NCI-H748 (cell line): ENCODE measurements around the gene SEM1.

Experiments used
- DNase-seq: peaks from one replicate; lab custom pipeline; 2025; ENCODE audit not compliant: unreplicated experiment; lab: John Stamatoyannopoulos, UW

The SEM1 gene

DNA sequence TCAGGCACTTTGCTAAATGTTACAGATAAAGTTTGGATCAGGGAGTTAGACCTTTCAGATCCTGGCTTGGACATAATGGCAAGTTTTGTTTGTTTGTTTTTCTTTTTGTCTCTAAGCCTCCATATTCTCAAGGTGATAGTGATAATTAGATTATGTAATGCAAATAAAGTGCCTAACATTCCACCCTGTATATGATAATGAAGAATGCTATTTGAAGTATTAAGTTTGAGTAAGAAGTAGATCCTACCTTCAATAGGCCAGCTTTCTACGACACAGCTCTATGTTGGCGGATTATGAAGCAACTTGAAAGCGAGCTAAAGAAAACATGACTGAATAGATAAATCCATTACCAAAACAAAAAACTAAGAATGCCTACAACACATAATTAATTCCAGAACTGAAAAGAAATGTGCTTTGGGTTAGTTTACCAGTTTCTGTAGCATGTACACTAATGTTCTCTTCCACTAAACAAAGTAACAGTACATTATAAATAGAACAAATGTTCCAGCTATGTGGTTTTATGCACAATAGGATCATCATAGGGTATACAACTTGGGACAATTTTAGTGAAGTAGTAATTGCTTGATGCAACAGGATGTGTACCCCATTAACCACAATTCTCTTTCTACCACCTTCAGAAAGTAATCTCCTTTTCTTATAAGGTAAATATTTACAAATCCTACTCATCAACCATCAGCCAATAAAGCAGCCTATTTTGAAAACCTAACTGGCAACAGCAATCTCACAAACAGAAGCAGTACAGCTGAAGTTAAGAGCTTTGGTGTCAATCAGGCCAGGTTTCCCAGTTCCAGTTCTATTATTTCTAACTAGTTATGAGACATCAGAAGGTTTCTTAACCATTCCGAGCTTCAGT lies 1.5 kb downstream of the SEM1 start:
- peak; percentile 50 for DNase-seq

- DNase-seq: peak; percentile 5
Measured at GRCh38 chr7:96701258-96701657, 8.4 kb downstream of the SEM1 start.

- no peak for DNase-seq
Measured at GRCh38 chr7:96700516-96700915, 9.1 kb downstream of the SEM1 start.

GRCh38 chr7:96699219-96699871 lies 10.3 kb downstream of the SEM1 start:
- no peak for DNase-seq

GRCh38 chr7:96698449-96698848 lies 11.2 kb downstream of the SEM1 start:
- DNase-seq: peak; percentile 27

GRCh38 chr7:96697822-96698221 lies 11.8 kb downstream of the SEM1 start:
- no peak for DNase-seq

DNA sequence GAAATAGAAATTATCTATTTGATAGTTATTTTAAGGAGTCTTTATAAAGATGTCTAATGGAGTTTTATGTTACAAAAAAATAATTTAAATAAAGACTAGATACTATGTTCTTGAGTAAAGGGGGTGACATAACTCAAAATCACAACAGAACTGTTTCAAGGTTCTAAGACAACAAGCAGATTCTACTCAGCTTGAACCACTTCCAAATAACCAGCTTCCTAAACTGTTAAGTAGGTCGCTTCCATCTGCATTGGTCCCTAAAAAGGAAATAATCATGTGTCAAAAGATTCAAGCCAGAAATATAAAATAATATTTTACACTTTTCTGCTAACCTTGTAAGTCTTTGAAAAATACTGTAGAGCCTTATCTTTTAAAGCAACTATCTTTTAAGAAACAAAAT lies 14.1 kb downstream of the SEM1 start:
- DNase-seq: no peak

DNA sequence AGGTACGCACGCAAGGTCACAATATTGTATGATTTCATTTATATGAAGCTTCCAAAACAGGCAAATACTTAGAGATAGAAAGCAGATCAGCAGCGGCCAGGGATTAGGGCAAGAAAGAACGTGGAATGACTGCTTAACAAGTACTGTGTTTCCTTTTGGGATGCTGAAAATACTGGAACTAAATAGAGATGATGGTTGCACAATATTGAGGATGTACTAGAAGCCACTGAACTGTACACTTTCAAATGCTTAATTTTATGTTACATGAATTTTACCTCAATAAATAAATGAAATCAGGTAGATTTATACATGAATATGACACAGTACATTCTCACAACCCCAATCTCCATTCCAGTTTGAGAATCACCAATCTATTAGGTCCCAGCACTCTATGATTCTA lies 15.6 kb downstream of the SEM1 start:
- DNase-seq: no peak

- no peak for DNase-seq
Measured at GRCh38 chr7:96691702-96692101, 17.9 kb downstream of the SEM1 start.

DNA sequence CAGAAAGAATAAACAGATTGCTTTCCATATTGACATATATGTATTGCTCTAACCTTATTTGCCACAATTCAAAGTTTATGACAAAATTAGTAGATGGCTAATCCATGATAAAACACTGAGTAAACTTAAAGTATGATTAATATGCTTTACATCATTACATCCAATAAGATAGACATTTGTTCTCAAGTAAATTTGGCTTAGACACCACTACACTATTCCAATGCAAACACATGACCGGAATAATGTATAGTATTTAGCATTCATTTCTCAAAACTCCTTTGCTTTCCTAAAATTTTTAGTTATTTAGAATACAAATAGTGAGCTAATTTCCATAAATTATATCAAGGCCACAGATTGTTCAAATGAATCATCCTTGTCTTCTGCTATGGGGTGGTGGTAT lies 20.2 kb downstream of the SEM1 start:
- no peak for DNase-seq

DNA sequence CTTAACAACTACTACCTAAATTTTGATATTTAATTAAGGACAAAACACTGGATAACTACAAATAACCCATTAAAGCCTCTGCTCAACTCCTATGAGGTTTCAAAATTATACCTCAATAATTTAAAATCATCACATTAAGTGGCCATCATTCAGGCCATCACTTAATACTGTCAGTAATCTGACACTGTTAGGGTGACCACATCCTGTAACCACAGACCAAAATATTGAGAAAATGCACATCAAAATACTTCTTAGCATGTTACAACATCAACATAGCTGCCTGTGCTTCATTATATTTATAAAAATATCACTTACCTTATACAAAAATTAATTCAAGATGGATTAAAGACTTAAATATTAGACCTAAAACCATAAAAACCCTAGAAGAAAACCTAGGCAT lies 23.3 kb downstream of the SEM1 start:
- no peak for DNase-seq

GRCh38 chr7:96685755-96686154 lies 23.9 kb downstream of the SEM1 start:
- no peak for DNase-seq

DNA sequence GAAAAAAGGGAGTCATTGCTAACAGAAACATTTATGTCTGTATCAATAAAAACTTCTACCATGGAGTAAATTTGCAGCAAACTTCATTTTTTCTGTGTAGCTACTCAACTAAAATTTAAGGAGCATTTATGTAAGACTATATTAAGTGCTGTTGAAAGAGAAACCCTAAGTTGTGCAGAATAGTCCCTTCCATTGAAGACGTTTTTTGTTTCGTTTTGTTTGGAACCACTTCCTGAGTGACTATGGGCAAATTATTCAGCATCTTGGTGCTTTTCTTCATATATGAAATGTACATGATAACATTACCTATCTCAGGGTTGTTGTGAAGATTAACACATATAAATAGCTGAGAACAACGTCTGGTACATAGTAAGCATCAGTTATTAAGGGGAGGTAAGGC lies 24.3 kb downstream of the SEM1 start:
- DNase-seq: no peak

DNA sequence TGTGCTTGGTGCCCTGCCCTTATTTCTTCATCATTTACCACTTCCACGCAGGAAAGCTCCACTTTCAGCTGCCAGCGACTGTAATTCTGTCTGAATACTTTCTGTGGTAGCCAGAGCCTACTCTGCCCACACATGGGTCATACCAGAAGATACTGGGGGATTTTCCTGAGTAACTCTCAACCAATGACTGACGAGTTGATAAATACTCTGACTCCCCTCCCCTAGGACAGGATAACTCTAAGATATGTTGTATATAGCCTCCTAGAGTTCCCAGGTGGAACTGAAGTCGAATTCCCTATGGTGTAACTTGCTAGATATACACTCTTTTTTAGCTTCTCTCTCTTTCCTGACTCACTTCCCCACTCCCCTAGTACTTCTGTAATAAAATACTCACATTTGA lies 29.8 kb downstream of the SEM1 start:
- DNase-seq: peak; percentile 7

DNA sequence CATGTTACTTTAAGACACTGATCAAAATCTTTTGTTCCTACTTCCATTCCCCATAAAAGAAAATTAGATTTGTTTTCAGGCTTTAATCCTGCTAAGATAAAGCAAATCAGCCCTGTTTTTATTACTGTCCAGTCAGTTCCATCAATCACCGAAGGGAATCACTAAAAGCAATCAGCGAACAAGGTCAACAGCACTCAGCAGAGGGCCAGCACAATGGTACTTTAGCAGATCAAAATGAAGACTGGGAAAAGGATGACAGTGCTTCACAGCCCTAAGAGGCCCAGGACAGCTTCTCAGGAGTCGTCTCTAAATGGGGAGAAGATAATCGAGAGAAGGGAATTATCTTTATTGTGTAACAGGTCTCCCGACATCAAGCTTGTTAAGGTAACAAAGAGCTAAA lies 32.7 kb downstream of the SEM1 start:
- peak; percentile 19 for DNase-seq

DNA sequence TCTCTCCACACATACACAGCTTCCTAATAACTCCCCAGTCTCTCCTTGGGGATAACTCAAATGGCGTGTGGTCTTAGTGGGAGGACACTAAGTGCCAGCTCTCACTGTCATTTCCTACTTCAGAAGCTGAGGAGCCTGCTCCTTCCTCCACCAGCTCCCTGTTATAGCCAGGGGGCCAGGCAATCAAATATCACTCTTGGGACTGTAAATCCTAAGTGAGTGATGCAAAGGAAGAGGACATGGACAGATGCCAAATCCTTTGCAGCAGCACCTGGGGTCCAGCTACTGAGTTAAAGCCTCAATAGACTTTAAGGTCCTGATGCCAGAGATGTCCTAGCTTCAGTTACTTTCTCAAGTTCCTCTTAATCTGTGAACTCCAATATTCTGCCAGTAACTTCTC lies 34.1 kb downstream of the SEM1 start:
- peak; percentile 57 for DNase-seq

- no peak for DNase-seq
Measured at GRCh38 chr7:96674565-96674964, 35.1 kb downstream of the SEM1 start.

DNA sequence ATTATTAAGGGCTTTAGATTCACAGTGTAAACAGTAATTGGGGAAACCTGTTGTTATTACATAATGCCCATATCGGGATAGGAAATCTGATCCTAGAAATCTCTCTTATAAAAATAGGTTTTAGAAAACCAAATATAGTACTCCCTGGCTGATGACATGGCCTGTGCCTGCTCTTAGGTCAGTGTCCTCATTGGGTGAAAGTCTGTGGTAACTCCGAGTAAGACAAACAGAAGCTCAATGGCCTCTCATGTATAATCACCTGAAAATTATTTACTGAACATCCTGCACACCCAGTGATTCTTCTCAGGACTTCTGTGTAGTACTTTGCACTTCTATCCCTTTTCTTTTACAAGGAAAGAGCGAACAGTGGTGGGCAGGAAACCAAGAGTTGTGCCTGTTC lies 37.8 kb downstream of the SEM1 start:
- DNase-seq: peak; percentile 20

DNA sequence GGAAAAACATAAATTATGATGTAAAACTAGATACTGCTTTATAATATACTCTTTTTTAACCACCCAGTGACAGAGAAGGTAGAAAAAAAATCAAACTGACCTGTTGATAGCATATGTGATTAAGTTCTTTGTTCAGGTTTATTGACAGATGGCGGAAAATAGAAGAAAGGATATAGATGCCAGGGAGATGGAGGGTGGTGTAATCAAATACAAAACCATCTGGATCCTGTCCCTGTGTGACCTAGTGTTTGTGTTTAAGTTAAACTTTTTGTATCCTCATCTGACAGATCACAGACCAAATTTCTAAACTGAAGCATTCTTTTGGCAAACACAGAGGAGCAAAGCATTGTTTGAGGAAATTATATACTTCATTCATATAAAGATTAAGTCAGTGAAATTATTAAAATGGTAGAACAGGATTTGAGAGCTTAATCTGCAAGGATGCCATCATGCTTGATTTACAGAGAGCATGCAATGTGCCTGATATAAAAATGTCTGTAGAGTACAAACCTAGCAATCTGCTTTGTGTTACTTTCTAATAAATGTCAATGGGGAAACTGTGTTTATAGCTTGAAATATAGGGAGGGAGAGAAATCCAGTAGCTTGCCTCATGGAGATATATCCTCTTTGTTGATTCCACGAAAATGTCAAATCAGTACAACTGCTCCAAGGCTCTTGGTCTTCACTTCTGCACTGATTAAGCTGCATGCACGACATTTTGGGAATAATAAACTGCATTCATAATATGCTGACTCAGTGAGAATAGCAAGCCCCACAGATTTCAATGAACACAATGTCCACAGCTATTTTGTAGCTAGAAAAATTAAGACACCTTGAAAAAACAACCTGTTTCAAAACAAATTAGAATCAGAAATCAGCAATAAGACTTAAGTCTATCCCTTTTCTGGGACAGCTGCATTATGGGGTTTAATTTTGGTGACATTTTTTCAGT lies 39.0 kb downstream of the SEM1 start:
- peak; percentile 86 for DNase-seq

GRCh38 chr7:96669812-96670211 lies 39.8 kb downstream of the SEM1 start:
- DNase-seq: peak; percentile 51

DNA sequence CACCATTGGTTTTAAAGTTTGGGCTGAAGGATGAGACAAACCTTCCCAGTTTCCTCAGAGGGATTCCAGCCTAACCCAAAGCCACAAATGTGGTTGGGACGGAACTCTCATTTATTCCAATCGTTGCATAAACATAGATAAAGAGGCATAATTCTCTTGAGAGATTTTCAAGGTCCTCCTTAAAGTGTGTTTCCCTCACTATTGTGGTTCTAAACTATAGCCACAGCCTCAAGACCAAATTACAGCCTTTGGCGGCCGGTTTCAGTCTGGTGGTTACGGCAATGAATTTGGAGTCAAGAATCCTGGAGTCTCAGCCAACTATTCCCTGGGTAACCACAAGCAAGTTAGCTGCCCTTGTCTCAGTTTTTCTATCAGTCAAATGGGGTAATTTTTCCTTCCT lies 42.6 kb downstream of the SEM1 start:
- DNase-seq: no peak
